Measurements from ENCODE around the gene MICAL2.

DNA sequence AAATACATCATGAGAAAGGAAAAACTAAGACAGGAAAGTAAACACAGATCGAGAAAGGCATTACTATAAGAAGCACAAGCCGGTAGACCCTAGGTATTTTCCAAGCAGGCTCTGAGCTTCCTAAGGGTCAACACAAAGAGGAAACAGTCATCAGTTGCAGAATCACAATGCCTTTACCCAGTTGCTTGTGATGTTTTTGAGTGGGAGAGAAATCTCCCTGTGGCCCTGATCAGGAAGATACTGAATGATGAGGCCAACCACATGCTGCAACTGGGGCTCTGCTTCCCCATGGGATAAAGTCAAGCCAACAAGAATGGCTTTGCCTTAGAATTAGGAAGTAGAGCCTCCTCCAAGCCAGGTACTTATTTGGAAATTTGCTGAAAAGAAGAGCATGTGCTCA, 132.6 kb downstream of the MICAL2 start:
- TF ChIP-seq CTCF (IDR thresholded peaks at IDR 0.05) (no peak), POLR2A (IDR thresholded peaks at IDR 0.05) (no peak)
